Activated T-cell treated with anti-CD3 and anti-CD28 coated beads, Interleukin-2, amount 50 U/mL, for 24 hours (primary cell): ENCODE results near the gene APOBEC4.

Experiments used
- DNase-seq: peaks from one replicate; pipeline ENCODE4 v3.0.0-alpha.2; 2020
- H3K27ac Mint-ChIP-seq: 2 replicates; pipeline ENCODE4 v1.8.0; 2020; ENCODE audit warnings: mild to moderate bottlenecking, mixed read lengths
- H3K27me3 Mint-ChIP-seq: 2 replicates; pipeline ENCODE4 v1.8.0; 2020; ENCODE audit warnings: mixed read lengths
- H3K36me3 Mint-ChIP-seq: 2 replicates; pipeline ENCODE4 v1.8.0; 2020; ENCODE audit warnings: low read depth, mixed read lengths
- H3K4me1 Mint-ChIP-seq: 2 replicates; pipeline ENCODE4 v1.8.0; 2020; ENCODE audit warnings: low read depth, mixed read lengths
- H3K4me3 Mint-ChIP-seq: 2 replicates; pipeline ENCODE4 v1.8.0; 2020; ENCODE audit warnings: mild to moderate bottlenecking, moderate library complexity, mixed read lengths
- H3K9me3 Mint-ChIP-seq: 2 replicates; pipeline ENCODE4 v1.8.0; 2020; ENCODE audit warnings: mixed read lengths

The APOBEC4 gene, protein sequence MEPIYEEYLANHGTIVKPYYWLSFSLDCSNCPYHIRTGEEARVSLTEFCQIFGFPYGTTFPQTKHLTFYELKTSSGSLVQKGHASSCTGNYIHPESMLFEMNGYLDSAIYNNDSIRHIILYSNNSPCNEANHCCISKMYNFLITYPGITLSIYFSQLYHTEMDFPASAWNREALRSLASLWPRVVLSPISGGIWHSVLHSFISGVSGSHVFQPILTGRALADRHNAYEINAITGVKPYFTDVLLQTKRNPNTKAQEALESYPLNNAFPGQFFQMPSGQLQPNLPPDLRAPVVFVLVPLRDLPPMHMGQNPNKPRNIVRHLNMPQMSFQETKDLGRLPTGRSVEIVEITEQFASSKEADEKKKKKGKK

GRCh38 chr1:183652547-183653461 lies at the start of gene APOBEC4:
Gene APOBEC4 (minus strand): TSS chr1:183653316. CDS start chr1:183648781, 4,535 bp downstream.
- Mint-ChIP-seq H3K27me3 (no peaks in the 10 kb centered on the region), H3K4me1 (peaks cover 33% of the 10 kb centered on the region), H3K4me3 (peak within 1 kb of the TSS; percentile 35), H3K36me3 (no peaks in the 10 kb centered on the region), H3K27ac (peak within 1 kb of the TSS; percentile 90), H3K9me3 (no peaks in the 10 kb centered on the region)
- DNase-seq, result no peak

DNA sequence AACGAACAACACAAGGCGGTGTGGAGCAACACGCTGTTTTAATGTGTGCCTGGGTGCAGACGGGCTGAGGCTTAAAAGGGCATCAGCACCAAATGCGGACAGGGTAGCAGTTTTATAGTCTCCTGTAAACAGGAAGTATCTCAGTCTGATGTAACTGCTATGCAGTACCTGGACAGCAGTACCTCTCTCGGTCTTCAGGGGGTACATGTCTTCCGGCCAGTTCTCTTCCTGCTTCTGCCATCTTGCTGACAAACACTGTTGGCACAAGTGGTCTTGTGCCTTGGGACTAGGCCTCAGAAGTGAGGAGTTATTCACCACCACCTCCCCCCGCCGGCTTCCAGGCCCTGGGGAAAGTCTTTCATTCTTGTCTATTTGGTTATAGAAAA lies 49.7 kb upstream of the APOBEC4 start:
- DNase-seq, result no peak
- no peak overlapping the region for H3K4me3 Mint-ChIP-seq
- no peaks in the 10 kb centered on the region for H3K27me3 Mint-ChIP-seq
- H3K4me1 Mint-ChIP-seq, result peaks cover 10% of the 10 kb centered on the region
- H3K36me3 Mint-ChIP-seq, result no peaks in the 10 kb centered on the region
- no peak overlapping the region for H3K27ac Mint-ChIP-seq
- H3K9me3 Mint-ChIP-seq, result no peaks in the 10 kb centered on the region

GRCh38 chr1:183702087-183702812 lies 49.1 kb upstream of the APOBEC4 start:
- H3K36me3 Mint-ChIP-seq, result no peaks in the 10 kb centered on the region

GRCh38 chr1:183699616-183700160 lies 46.6 kb upstream of the APOBEC4 start:
- Mint-ChIP-seq H3K4me3 (no peak overlapping the region), H3K27ac (no peak overlapping the region), H3K36me3 (no peaks in the 10 kb centered on the region), H3K27me3 (no peaks in the 10 kb centered on the region), H3K9me3 (no peaks in the 10 kb centered on the region), H3K4me1 (peaks cover 11% of the 10 kb centered on the region)
- no peak for DNase-seq

More at GRCh38 chr1:183702087-183702812, 49.1 kb upstream of the APOBEC4 start:
- peaks cover 11% of the 10 kb centered on the region for H3K4me1 Mint-ChIP-seq
- no peak overlapping the region for H3K4me3 Mint-ChIP-seq
- no peaks in the 10 kb centered on the region for H3K27me3 Mint-ChIP-seq
- H3K27ac Mint-ChIP-seq, result no peak overlapping the region
- H3K9me3 Mint-ChIP-seq, result no peaks in the 10 kb centered on the region
- DNase-seq, result no peak

- Mint-ChIP-seq H3K9me3 (no peaks in the 10 kb centered on the region), H3K27ac (no peak overlapping the region), H3K27me3 (no peaks in the 10 kb centered on the region), H3K4me3 (no peak overlapping the region), H3K4me1 (peaks cover 11% of the 10 kb centered on the region), H3K36me3 (no peaks in the 10 kb centered on the region)
- no peak for DNase-seq
Observed at GRCh38 chr1:183697814-183698590, 44.9 kb upstream of the APOBEC4 start.

GRCh38 chr1:183696981-183697380 lies 43.9 kb upstream of the APOBEC4 start:
- H3K4me1 Mint-ChIP-seq, result peaks cover 11% of the 10 kb centered on the region

DNA sequence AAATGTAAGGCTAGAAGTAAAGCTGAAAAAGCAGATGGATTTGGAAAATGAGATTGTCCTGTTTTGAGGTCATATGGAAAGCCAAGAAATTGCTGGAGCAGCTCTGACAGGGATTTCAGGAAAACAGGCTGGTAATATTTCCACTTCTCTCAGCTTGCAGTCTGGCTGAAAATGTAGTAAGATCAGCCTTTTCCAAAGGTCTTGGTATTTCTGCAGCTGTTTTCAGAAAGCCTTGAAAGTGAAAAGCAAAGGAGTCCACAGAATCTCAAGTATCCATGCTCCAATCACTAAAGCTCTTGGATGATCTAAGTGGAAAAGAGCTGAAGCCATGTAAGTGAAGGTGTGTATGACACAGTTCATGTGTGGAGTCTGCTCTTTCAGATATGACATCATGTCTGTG lies 41.6 kb upstream of the APOBEC4 start:
- DNase-seq, result no peak
- Mint-ChIP-seq H3K27ac (no peak overlapping the region), H3K9me3 (no peaks in the 10 kb centered on the region), H3K4me3 (no peak overlapping the region), H3K36me3 (no peaks in the 10 kb centered on the region), H3K27me3 (no peaks in the 10 kb centered on the region), H3K4me1 (peaks cover 14% of the 10 kb centered on the region)

More at GRCh38 chr1:183696981-183697380, 43.9 kb upstream of the APOBEC4 start:
- H3K27me3 Mint-ChIP-seq, result no peaks in the 10 kb centered on the region
- no peak for DNase-seq
- H3K4me3 Mint-ChIP-seq, result no peak overlapping the region
- no peak overlapping the region for H3K27ac Mint-ChIP-seq
- H3K9me3 Mint-ChIP-seq, result no peaks in the 10 kb centered on the region
- no peaks in the 10 kb centered on the region for H3K36me3 Mint-ChIP-seq

DNA sequence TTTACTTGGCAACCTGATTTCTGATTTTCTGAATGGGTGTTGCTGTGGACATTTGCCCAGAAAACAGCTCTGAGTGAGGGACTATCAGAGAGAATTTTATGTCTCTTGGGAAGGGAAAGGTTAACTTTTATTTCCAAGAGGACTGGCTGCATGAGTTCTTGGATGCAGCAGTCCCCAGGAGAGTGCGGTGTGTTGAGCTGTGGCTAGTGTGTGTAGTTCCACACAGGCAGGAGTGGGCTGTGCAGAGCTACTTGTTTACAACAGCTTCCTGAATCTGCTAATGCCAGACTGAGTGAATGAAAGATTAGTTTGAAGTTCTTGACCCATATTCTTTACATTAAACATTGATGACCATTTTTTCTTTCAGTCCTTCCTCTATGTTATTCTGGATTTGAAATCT lies 41.0 kb upstream of the APOBEC4 start:
- Mint-ChIP-seq H3K4me1 (peaks cover 16% of the 10 kb centered on the region), H3K4me3 (no peak overlapping the region), H3K9me3 (no peaks in the 10 kb centered on the region), H3K36me3 (no peaks in the 10 kb centered on the region), H3K27ac (no peak overlapping the region), H3K27me3 (no peaks in the 10 kb centered on the region)
- no peak for DNase-seq

DNA sequence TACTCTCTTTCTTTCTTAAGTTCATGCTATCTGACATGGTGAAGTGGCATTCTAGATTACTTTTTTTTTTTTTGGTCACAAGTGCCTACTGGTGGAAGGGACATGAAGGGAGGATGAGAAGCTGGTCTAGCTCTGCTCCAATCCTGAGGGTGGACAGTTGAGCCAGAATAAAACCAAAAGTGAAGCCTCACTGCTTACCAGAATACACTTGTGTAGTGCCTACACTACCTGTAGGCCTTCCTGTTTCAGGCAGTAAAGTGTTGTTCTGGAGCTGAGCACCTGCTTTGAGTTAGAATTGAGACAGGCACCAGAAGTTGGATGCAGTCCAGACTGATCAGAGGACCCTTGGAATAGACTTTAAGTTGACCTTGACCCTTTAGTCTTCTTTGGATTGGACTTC lies 40.4 kb upstream of the APOBEC4 start:
- Mint-ChIP-seq H3K36me3 (no peaks in the 10 kb centered on the region), H3K9me3 (no peaks in the 10 kb centered on the region), H3K4me1 (peaks cover 13% of the 10 kb centered on the region), H3K27me3 (no peaks in the 10 kb centered on the region), H3K4me3 (no peak overlapping the region), H3K27ac (no peak overlapping the region)
- no peak for DNase-seq

DNA sequence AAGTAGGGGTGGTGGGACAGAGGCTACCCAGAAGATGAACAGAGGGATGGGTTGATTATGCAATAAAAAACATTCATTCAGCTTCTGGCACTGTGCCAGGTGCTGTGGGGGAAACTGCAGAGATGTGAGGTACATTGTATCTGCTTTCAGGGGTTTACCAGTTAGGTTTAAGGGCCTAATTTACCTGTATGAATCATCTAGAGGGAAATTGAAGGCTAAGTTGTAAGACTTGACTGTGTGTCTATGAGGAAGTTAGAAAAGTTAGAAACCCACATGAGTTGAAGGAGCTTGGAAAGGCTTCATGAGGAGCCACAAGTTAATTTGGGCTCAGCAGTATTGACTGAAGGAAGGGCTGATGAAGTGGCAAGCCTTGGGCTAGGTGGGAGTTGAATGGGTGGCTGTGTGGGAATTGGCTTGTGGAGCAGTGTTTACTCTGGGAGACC lies 36.7 kb upstream of the APOBEC4 start:
- DNase-seq, result no peak
- Mint-ChIP-seq H3K9me3 (no peaks in the 10 kb centered on the region), H3K4me1 (peaks cover 7% of the 10 kb centered on the region), H3K36me3 (no peaks in the 10 kb centered on the region), H3K27me3 (no peaks in the 10 kb centered on the region), H3K27ac (no peak overlapping the region), H3K4me3 (no peak overlapping the region)

DNA sequence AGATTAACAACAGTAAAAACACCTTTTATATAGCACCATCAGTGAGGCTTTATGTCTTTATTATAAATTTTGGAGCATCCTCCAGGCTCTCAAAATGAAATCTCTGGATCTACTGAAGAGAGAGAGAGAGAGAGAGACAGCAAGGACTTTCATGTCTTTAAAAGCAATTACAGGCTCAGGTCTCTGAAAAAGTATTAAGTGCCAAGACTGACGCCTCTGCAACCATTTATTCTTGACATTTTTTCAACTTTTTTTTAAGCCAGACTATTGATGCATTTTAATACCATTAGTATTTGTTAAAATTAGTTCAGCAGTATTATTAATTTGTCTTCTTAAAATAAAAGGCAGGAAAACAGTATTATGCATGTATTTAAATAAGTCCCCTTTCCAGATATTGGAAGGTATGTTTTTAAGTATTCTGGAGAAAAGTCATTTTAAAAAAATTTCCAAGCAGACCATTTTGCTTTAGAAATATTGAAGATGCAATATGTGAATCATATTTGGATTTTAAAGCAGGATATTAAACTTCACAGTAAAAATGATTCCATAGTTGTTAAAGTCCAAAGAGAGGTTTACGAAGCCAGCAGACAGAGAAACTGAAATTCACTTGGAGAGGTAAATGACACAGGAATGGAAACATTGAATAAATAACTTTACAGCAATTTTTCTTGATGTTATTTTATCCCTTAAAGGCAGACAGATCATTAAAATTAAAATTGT lies 35.4 kb upstream of the APOBEC4 start:
- Mint-ChIP-seq H3K4me3 (no peak overlapping the region), H3K36me3 (no peaks in the 10 kb centered on the region), H3K9me3 (no peaks in the 10 kb centered on the region), H3K27me3 (no peaks in the 10 kb centered on the region), H3K27ac (no peak overlapping the region), H3K4me1 (peaks cover 7% of the 10 kb centered on the region)
- DNase-seq, result no peak

GRCh38 chr1:183687546-183688304 lies 34.6 kb upstream of the APOBEC4 start:
- DNase-seq, result no peak
- Mint-ChIP-seq H3K36me3 (no peaks in the 10 kb centered on the region), H3K4me1 (peaks cover 7% of the 10 kb centered on the region), H3K4me3 (no peak overlapping the region), H3K27ac (no peak overlapping the region), H3K27me3 (no peaks in the 10 kb centered on the region), H3K9me3 (no peaks in the 10 kb centered on the region)
